PC-9 (cell line): ENCODE measurements around the gene CCDC9B.

Experiments
- CTCF ChIP-seq: fragments of 200-600 bp; sonication (generic); conservative IDR thresholded peaks from 2 replicates; pipeline ENCODE4 v1.6.1; 2017; ENCODE audit warnings: mixed run types, antibody characterized with exemption, mild to moderate bottlenecking, moderate library complexity
- EZH2 ChIP-seq: fragments of 200-600 bp; sonication (generic); IDR thresholded peaks from 2 replicates; pipeline ENCODE4 v1.8.0; 2017; ENCODE audit warnings: antibody characterized with exemption, low read depth

GRCh38 chr15:40303576-40303975, 37.2 kb downstream of the CCDC9B start:
- TF ChIP-seq CTCF = no peak
- no peak for TF ChIP-seq EZH2
